ENCODE results near the gene AMFR.

The AMFR gene

DNA sequence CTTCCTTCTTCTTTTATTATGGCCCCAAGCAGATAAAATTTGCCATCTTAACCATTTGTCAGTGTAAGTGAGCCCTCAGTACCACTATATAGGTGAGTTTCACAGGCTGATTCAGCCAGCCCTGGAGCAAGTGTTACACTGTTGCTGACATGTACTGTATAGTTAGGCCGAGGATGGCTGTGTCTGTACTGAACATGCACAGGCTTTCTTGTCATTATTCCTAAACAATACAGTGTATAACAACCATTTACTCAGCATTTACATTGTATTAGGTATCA lies 53.7 kb downstream of the AMFR start:
- H3K36me3 ChIP-seq (ENCODE audit: control insufficient read depth, insufficient read depth, low read length): peaks cover 24% of the 10 kb centered on the region
- no peaks in the 10 kb centered on the region for H3K27me3 ChIP-seq (ENCODE audit: control insufficient read depth, insufficient read depth, low read length)
- H3K27ac ChIP-seq (ENCODE audit: low read depth, low read length): no peak overlapping the region
- H3K9me3 ChIP-seq (ENCODE audit: control insufficient read depth, insufficient read depth, low read depth, low read length): no peaks in the 10 kb centered on the region
- H3K4me3 ChIP-seq (ENCODE audit: low read depth, low read length): no peak overlapping the region
- H3K9ac ChIP-seq (ENCODE audit: low read length): no peak overlapping the region
- peaks cover 3% of the 10 kb centered on the region; the same call in 1 of the 2 replicates for H3K4me1 ChIP-seq (ENCODE audit: control insufficient read depth, insufficient read depth, low read length)

DNA sequence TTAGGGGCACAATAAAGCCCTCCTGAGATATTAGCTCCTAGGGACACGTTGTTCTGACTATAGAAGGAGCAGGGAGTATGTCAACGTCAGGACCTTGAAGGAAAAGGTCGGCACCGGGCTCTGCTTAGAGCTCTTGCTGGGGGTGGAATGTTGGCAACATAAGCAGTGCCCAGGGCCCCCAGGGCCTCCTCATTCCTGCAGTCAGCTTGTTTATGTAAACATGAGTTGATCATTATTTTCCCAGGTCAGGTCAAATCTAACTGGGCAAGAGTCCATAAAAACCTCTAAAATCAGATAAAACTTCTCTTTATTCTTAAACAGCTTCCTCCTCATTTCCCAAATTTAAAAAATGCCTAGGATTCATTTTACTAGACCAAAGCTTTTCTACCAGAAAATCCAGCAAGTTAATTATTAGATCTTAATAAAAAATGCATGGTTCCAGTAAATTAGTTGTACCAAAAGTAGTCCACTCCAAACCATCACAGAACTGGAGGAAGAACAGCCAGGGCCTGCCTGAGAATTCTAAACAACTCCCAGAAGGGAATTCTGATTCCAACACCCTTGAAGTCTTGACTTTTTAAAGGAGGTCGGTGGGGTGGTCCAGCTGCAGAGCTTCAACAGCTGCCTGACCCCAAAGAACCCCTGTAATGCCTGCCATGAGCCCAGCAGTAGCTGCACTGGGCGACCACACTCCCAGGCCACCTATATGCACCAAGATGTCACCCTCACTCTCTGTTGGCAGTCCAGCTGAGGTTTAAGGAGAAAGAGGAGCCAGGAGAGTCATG lies 54.3 kb downstream of the AMFR start:
- no peaks in the 10 kb centered on the region for H3K27me3 ChIP-seq (ENCODE audit: control insufficient read depth, insufficient read depth, low read length)
- peaks cover 3% of the 10 kb centered on the region; the same call in 1 of the 2 replicates for H3K4me1 ChIP-seq (ENCODE audit: control insufficient read depth, insufficient read depth, low read length)
- H3K4me3 ChIP-seq (ENCODE audit: low read depth, low read length): no peak overlapping the region
- H3K9ac ChIP-seq (ENCODE audit: low read length): no peak overlapping the region
- H3K27ac ChIP-seq (ENCODE audit: low read depth, low read length): no peak overlapping the region
- no peaks in the 10 kb centered on the region for H3K9me3 ChIP-seq (ENCODE audit: control insufficient read depth, insufficient read depth, low read depth, low read length)
- H3K36me3 ChIP-seq (ENCODE audit: control insufficient read depth, insufficient read depth, low read length): peaks cover 28% of the 10 kb centered on the region

DNA sequence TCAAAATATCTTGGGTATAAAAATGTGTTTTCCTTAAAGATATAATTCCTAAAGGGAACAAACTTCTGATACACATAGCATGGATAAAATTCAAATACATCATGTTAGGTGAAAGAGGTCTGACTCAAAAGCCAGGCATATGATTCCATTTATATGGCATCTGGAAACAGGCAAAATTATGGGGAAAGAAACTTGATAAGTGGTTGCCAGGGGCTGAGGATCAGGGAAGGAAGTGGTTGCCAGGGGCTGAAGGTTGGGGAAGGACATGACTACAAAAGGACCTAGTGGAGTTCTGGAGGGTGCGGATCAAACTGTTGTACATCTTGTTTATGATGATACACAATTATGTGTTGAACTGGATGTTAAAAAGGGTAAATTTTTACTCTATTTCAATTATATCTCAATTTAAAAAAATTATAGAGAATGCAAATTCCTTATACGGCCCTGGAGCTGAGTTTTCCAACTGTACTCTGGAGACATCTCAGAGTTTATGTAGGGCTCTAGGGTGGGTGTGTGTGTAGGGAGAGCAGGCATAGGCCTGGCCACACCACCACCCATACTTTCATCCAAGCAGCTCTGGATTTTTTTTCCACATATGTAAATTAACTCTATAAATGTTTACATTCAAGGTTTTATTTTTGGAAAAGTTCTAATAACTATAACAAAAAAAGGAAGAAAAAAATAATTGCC lies 55.0 kb downstream of the AMFR start:
- peaks cover 29% of the 10 kb centered on the region for H3K36me3 ChIP-seq (ENCODE audit: control insufficient read depth, insufficient read depth, low read length)
- no peaks in the 10 kb centered on the region for H3K9me3 ChIP-seq (ENCODE audit: control insufficient read depth, insufficient read depth, low read depth, low read length)
- H3K27me3 ChIP-seq (ENCODE audit: control insufficient read depth, insufficient read depth, low read length): no peaks in the 10 kb centered on the region
- no peak overlapping the region for H3K9ac ChIP-seq (ENCODE audit: low read length)
- H3K4me3 ChIP-seq (ENCODE audit: low read depth, low read length): no peak overlapping the region
- peaks cover 3% of the 10 kb centered on the region; the same call in 1 of the 2 replicates for H3K4me1 ChIP-seq (ENCODE audit: control insufficient read depth, insufficient read depth, low read length)
- H3K27ac ChIP-seq (ENCODE audit: low read depth, low read length): no peak overlapping the region

DNA sequence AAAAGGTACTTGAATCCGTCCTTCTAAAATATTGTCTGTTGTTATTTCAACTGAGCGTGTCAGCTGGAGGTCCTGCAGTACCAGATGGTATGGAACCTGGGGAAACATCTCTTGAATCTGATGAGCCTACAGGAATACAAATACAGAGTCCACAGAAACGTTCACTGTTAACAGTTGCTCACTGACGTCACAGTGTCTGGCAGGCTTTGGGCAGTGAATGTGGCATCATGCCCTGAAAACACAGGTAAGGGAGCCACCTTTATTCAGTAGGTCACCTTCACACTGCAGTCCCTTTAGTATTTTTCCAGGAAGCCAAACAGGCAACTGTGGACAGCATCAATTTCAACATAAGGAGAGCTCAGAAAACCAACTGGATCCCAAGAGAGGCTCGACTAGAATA lies 56.1 kb downstream of the AMFR start:
- Histone ChIP-seq H3K27me3 (ENCODE audit: control insufficient read depth, insufficient read depth, low read length) (no peaks in the 10 kb centered on the region), H3K9me3 (ENCODE audit: control insufficient read depth, insufficient read depth, low read depth, low read length) (no peaks in the 10 kb centered on the region), H3K4me3 (ENCODE audit: low read depth, low read length) (no peak overlapping the region), H3K27ac (ENCODE audit: low read depth, low read length) (no peak overlapping the region), H3K36me3 (ENCODE audit: control insufficient read depth, insufficient read depth, low read length) (peaks cover 41% of the 10 kb centered on the region), H3K9ac (ENCODE audit: low read length) (no peak overlapping the region), H3K4me1 (ENCODE audit: control insufficient read depth, insufficient read depth, low read length) (peaks cover 3% of the 10 kb centered on the region; the same call in 1 of the 2 replicates)

DNA sequence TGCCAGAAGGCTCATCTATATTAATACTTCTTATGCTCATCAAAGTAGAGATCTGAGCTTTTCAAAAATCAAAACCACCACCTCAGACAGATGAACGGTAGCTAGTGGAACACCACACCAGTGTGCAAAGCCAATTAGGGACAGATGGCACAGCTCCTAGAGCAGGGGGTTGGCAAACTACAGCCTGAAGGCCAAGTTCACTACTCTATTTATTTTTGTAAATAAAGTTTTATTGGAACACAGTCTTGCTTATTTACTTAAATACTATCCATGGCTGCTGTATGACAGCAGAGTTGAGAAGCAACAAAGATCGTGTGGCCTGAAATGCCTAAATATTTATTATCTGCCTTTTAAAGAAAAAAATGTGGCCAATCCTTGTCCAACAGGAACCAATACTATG lies 56.8 kb downstream of the AMFR start:
- H3K4me1 ChIP-seq (ENCODE audit: control insufficient read depth, insufficient read depth, low read length): peaks cover 3% of the 10 kb centered on the region; the same call in 1 of the 2 replicates
- no peak overlapping the region for H3K27ac ChIP-seq (ENCODE audit: low read depth, low read length)
- peaks cover 47% of the 10 kb centered on the region for H3K36me3 ChIP-seq (ENCODE audit: control insufficient read depth, insufficient read depth, low read length)
- no peak overlapping the region for H3K4me3 ChIP-seq (ENCODE audit: low read depth, low read length)
- H3K9me3 ChIP-seq (ENCODE audit: control insufficient read depth, insufficient read depth, low read depth, low read length): no peaks in the 10 kb centered on the region
- no peak overlapping the region for H3K9ac ChIP-seq (ENCODE audit: low read length)
- no peaks in the 10 kb centered on the region for H3K27me3 ChIP-seq (ENCODE audit: control insufficient read depth, insufficient read depth, low read length)

DNA sequence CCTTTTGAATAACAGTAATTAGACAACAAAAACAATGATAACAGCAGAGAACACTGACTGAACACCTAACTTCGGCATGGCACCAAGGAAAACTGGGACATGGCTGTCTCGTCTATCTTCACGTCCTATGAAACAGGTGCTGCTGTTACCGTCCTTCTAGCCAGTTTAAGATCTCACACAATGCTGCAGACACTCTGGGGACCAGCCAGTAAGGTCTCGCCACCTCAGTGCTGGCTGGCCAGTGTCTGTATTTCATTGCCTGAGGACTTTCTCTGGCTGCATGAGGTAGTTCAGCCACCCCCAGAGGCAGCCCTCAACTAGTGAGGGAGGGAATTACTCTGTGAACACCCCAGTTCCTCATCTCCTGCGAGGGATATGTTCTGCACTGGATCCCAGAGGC lies 57.6 kb downstream of the AMFR start:
- Histone ChIP-seq H3K27me3 (ENCODE audit: control insufficient read depth, insufficient read depth, low read length) (no peaks in the 10 kb centered on the region), H3K36me3 (ENCODE audit: control insufficient read depth, insufficient read depth, low read length) (peaks cover 55% of the 10 kb centered on the region), H3K27ac (ENCODE audit: low read depth, low read length) (no peak overlapping the region), H3K4me3 (ENCODE audit: low read depth, low read length) (no peak overlapping the region), H3K4me1 (ENCODE audit: control insufficient read depth, insufficient read depth, low read length) (no peaks in the 10 kb centered on the region), H3K9me3 (ENCODE audit: control insufficient read depth, insufficient read depth, low read depth, low read length) (no peaks in the 10 kb centered on the region), H3K9ac (ENCODE audit: low read length) (no peak overlapping the region)

DNA sequence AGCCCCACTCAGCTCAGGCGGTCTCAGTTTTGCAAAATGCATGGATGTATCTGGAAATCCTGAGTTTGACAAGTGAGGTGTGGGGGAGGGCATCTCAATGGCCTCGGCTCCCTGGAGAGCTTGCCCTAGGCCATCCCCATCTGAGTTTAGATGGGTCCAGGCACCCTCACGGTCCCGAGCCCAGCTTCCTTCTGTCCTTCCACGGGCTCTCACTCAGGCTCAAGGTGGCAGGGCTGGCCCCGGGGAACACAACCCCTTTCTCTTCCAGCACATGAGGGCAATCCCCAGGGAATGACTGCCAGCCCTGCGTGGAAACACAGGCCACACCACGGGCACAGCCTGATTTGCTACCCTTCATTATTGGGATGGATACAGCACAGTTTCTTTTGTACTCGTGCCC lies 58.4 kb downstream of the AMFR start:
- H3K9me3 ChIP-seq (ENCODE audit: control insufficient read depth, insufficient read depth, low read depth, low read length): no peaks in the 10 kb centered on the region
- peaks cover 62% of the 10 kb centered on the region for H3K36me3 ChIP-seq (ENCODE audit: control insufficient read depth, insufficient read depth, low read length)
- H3K27me3 ChIP-seq (ENCODE audit: control insufficient read depth, insufficient read depth, low read length): no peaks in the 10 kb centered on the region
- no peak overlapping the region for H3K9ac ChIP-seq (ENCODE audit: low read length)
- H3K4me1 ChIP-seq (ENCODE audit: control insufficient read depth, insufficient read depth, low read length): no peaks in the 10 kb centered on the region
- H3K27ac ChIP-seq (ENCODE audit: low read depth, low read length): no peak overlapping the region
- no peak overlapping the region for H3K4me3 ChIP-seq (ENCODE audit: low read depth, low read length)

DNA sequence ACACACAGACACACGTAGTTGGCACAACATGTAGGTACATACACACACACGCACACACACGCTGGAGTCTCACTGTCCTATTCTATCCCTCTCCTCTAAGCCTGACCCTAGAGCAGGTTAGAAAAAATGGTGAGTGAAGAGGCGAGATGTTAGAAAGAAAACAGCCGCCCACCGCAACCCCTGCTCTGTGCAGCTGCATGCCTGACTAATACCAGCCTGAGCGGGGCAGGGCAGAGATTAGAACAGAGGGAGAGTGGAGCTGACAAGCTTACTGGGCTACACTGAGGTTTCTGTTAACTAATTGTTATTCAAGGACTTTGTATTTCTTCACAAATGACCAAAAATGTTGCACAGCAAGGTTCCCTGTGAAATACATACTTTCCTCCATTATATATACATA lies 59.8 kb downstream of the AMFR start:
- H3K9ac ChIP-seq (ENCODE audit: low read length): no peak overlapping the region
- H3K27ac ChIP-seq (ENCODE audit: low read depth, low read length): no peak overlapping the region
- H3K4me1 ChIP-seq (ENCODE audit: control insufficient read depth, insufficient read depth, low read length): no peaks in the 10 kb centered on the region
- no peak overlapping the region for H3K4me3 ChIP-seq (ENCODE audit: low read depth, low read length)
- H3K27me3 ChIP-seq (ENCODE audit: control insufficient read depth, insufficient read depth, low read length): no peaks in the 10 kb centered on the region
- H3K9me3 ChIP-seq (ENCODE audit: control insufficient read depth, insufficient read depth, low read depth, low read length): no peaks in the 10 kb centered on the region
- peaks cover 62% of the 10 kb centered on the region for H3K36me3 ChIP-seq (ENCODE audit: control insufficient read depth, insufficient read depth, low read length)

DNA sequence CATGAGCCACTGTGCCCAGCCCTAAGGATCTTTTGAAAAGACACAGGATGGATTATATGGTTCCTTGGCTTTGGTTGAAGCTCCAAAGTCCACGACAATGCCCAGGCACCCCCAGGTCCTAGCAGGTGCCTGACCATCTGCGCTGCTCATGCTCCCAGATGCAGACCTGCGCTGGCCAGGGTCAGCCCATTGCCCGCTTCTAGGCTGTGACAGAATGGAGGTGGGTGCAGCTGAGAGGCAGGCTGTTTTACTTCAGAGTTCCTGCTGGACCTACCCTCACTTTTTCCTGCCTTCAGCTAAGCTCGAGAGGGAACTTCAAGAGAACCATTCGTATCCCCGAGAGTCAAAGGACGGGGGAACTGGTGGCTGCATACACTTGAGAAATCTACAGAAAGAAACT lies 60.5 kb downstream of the AMFR start:
- Histone ChIP-seq H3K9me3 (ENCODE audit: control insufficient read depth, insufficient read depth, low read depth, low read length) (no peaks in the 10 kb centered on the region), H3K36me3 (ENCODE audit: control insufficient read depth, insufficient read depth, low read length) (peaks cover 62% of the 10 kb centered on the region), H3K27ac (ENCODE audit: low read depth, low read length) (no peak overlapping the region)

DNA sequence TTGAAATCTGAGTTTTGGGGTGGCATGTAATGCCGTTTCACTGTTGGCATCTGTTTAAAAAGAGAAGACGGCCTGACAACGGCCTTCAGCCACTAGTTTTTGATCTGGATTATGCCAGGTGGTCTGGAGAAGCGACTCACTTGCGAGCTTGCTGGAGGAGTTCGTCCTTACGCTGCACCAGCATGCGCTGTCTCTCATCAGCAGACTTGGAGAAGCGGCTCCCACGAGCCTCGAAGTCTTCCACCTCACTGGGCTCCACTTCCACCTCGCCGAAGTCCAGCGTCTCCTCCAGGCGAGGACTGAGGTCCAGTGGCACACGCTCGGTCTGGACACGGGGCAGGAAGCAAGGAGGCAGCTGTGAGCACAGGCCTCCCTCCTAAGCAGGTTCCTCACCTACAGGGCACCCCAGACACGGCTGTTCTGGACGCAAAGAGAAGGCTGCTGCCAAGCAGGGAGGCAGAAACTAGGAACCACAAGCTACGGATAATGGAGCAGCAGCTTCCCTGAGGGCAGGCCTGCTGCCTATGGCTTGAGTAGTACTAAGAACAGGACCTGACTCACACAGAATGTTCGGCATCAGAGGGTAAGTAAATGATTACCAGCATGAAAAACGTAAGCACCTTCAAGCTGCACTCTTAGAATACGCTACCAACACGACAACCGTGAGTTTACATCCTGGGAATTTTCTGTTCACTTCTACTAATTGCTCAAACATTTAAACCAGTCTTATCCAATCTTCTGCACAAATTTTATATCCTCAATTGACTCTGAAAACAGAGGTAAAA lies 61.4 kb downstream of the AMFR start:
- Histone ChIP-seq H3K4me3 (ENCODE audit: low read depth, low read length) (no peak overlapping the region), H3K4me1 (ENCODE audit: control insufficient read depth, insufficient read depth, low read length) (no peaks in the 10 kb centered on the region), H3K9me3 (ENCODE audit: control insufficient read depth, insufficient read depth, low read depth, low read length) (no peaks in the 10 kb centered on the region), H3K36me3 (ENCODE audit: control insufficient read depth, insufficient read depth, low read length) (peaks cover 59% of the 10 kb centered on the region), H3K27ac (ENCODE audit: low read depth, low read length) (no peak overlapping the region), H3K9ac (ENCODE audit: low read length) (no peak overlapping the region), H3K27me3 (ENCODE audit: control insufficient read depth, insufficient read depth, low read length) (no peaks in the 10 kb centered on the region)

More for the DNA sequence above, 60.5 kb downstream of the AMFR start:
- H3K4me1 ChIP-seq (ENCODE audit: control insufficient read depth, insufficient read depth, low read length): no peaks in the 10 kb centered on the region
- H3K27me3 ChIP-seq (ENCODE audit: control insufficient read depth, insufficient read depth, low read length): no peaks in the 10 kb centered on the region
- no peak overlapping the region for H3K4me3 ChIP-seq (ENCODE audit: low read depth, low read length)
- no peak overlapping the region for H3K9ac ChIP-seq (ENCODE audit: low read length)

DNA sequence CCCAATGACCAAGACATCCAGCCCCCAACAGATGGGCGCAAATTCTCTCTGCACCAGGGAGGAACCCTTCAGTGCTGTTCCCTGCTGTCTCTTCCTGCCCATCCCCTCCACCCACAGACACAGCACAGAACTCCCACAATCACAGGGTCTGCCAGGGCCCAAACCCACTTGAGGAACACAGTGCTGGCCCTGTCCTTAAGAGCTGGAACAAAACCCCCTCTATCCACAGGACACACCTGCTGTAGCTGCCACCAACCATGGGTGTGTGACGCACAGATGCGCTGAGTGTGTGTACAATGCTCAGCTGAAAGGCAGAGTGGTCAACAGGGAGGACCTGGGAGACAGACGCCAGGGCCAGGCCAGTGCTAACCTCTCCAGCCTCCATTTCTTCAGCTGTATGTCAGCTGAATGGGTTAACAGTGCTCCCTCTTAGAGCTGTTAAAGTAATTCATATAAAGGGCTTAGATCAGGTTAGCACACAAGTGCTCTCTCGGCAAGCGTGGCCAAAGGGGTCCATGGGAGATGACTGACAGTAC lies 62.1 kb downstream of the AMFR start:
- peaks cover 54% of the 10 kb centered on the region for H3K36me3 ChIP-seq (ENCODE audit: control insufficient read depth, insufficient read depth, low read length)
- H3K4me3 ChIP-seq (ENCODE audit: low read depth, low read length): no peak overlapping the region
- H3K27me3 ChIP-seq (ENCODE audit: control insufficient read depth, insufficient read depth, low read length): no peaks in the 10 kb centered on the region
- no peaks in the 10 kb centered on the region for H3K9me3 ChIP-seq (ENCODE audit: control insufficient read depth, insufficient read depth, low read depth, low read length)
- H3K4me1 ChIP-seq (ENCODE audit: control insufficient read depth, insufficient read depth, low read length): no peaks in the 10 kb centered on the region
- H3K9ac ChIP-seq (ENCODE audit: low read length): no peak overlapping the region
- no peak overlapping the region for H3K27ac ChIP-seq (ENCODE audit: low read depth, low read length)
